HEK293T (cell line): Measurements from ENCODE around the gene KCNK7.

Experiments
- CTCF ChIA-PET: fragments of 350-600 bp; formaldehyde crosslinking; extraction: SDS; loops from one replicate; lab custom pipeline; 2021; ENCODE audit warnings: antibody characterized with exemption, inconsistent platforms; lab: Yijun Ruan, JAX
- POLR2A ChIA-PET: fragments of 350-600 bp; formaldehyde crosslinking; extraction: SDS; loops from one replicate; lab custom pipeline; 2020; ENCODE audit warnings: antibody characterized with exemption, inconsistent platforms; lab: Yijun Ruan, JAX
- DNase-seq: peaks from one replicate; pipeline ENCODE4 v3.0.0; 2012; ENCODE audit warnings: mixed read lengths; ENCODE audit errors: extremely low spot score
- ARNT ChIP-seq: fragments of 450-650 bp; IDR thresholded peaks from 2 replicates; pipeline ENCODE4 v1.6.1; 2017; ENCODE audit warnings: mild to moderate bottlenecking
- BHLHE40 ChIP-seq: fragments of 450-650 bp; IDR thresholded peaks from 2 replicates; pipeline ENCODE4 v1.6.1; 2016; ENCODE audit warnings: mild to moderate bottlenecking, moderate library complexity, borderline replicate concordance
- CTBP1 ChIP-seq: fragments of 450-650 bp; IDR thresholded peaks from 2 replicates; pipeline ENCODE4 v1.6.1; 2016; ENCODE audit warnings: borderline replicate concordance
- ELF4 ChIP-seq: fragments of 450-650 bp; IDR thresholded peaks from 2 replicates; pipeline ENCODE4 v1.6.1; 2017; ENCODE audit warnings: antibody characterized with exemption
- FOXA1 ChIP-seq: fragments of 450-650 bp; IDR thresholded peaks from 2 replicates; pipeline ENCODE4 v1.6.1; 2016; ENCODE audit warnings: mild to moderate bottlenecking
- FOXK2 ChIP-seq: fragments of 450-650 bp; IDR thresholded peaks from 2 replicates; pipeline ENCODE4 v1.6.1; 2016; ENCODE audit warnings: mild to moderate bottlenecking
- FOXM1 ChIP-seq: fragments of 450-650 bp; IDR thresholded peaks from 2 replicates; pipeline ENCODE4 v1.6.1; 2017; ENCODE audit warnings: mild to moderate bottlenecking, borderline replicate concordance
- HDGF ChIP-seq: fragments of 450-650 bp; IDR thresholded peaks from 2 replicates; pipeline ENCODE4 v1.6.1; 2017; ENCODE audit warnings: antibody characterized with exemption, borderline replicate concordance
- L3MBTL2 ChIP-seq: fragments of 450-650 bp; conservative IDR thresholded peaks from 2 replicates; pipeline ENCODE4 v1.6.1; 2016; ENCODE audit warnings: mild to moderate bottlenecking
- LEF1 ChIP-seq: fragments of 450-650 bp; IDR thresholded peaks from 2 replicates; pipeline ENCODE4 v1.6.1; 2017; ENCODE audit warnings: mild to moderate bottlenecking, borderline replicate concordance
- NFRKB ChIP-seq: fragments of 450-650 bp; IDR thresholded peaks from 2 replicates; pipeline ENCODE4 v1.6.1; 2016; ENCODE audit warnings: mild to moderate bottlenecking, moderate library complexity
- PKNOX1 ChIP-seq: fragments of 450-650 bp; IDR thresholded peaks from 2 replicates; pipeline ENCODE4 v1.6.1; 2016
- SP1 ChIP-seq: fragments of 450-650 bp; IDR thresholded peaks from 2 replicates; pipeline ENCODE4 v1.6.1; 2017
- SUZ12 ChIP-seq: fragments of 450-650 bp; IDR thresholded peaks from 2 replicates; pipeline ENCODE4 v1.6.1; 2016; ENCODE audit warnings: mild to moderate bottlenecking
- TARDBP ChIP-seq: fragments of 450-650 bp; IDR thresholded peaks from 2 replicates; pipeline ENCODE4 v1.6.1; 2016
- ZNF384 ChIP-seq: fragments of 450-650 bp; IDR thresholded peaks from 2 replicates; pipeline ENCODE4 v1.6.1; 2016

Gene KCNK7

GRCh38 chr11:65556470-65557279 is 38.9 kb downstream of the KCNK7 start:
- TF ChIP-seq PKNOX1, result no peak
- TF ChIP-seq HDGF, result no peak
- TF ChIP-seq LEF1, result no peak
- no peak for TF ChIP-seq SP1
- no peak for TF ChIP-seq CTBP1
- TF ChIP-seq NFRKB, result no peak
- no peak for TF ChIP-seq BHLHE40
- TF ChIP-seq ELF4, result no peak
- TF ChIP-seq ZNF384, result no peak
- TF ChIP-seq FOXM1, result no peak
- no peak for TF ChIP-seq FOXK2
- TF ChIP-seq SUZ12, result no peak
- no peak for TF ChIP-seq TARDBP
- TF ChIP-seq ARNT, result no peak
- no peak for TF ChIP-seq FOXA1
- TF ChIP-seq L3MBTL2, result no peak
- no peak for DNase-seq
- ChIA-PET CTCF (interaction anchor here (0.6 to 0.9 kb wide), 2 partner anchors 37 to 807 kb away, joined by 4 to 5 read pairs; no protein-coding TSS in a partner anchor), POLR2A (interaction anchor here (0.9 to 1.4 kb wide), 4 partner anchors 14 to 134 kb away, joined by 3 to 8 read pairs (median 4); partner anchors contain the start of genes NEAT1, SCYL1 and ZNRD2)

- TF ChIP-seq NFRKB (no peak), FOXM1 (no peak), CTBP1 (no peak), HDGF (no peak), ELF4 (no peak), PKNOX1 (no peak), BHLHE40 (no peak), L3MBTL2 (no peak), ARNT (no peak), SP1 (no peak), ZNF384 (no peak), LEF1 (no peak), FOXK2 (no peak), TARDBP (no peak), SUZ12 (no peak), FOXA1 (no peak)
- DNase-seq, result no peak
- ChIA-PET POLR2A (interaction anchor here (1.4 kb wide), 1 partner anchor 14 kb away, joined by 6 read pairs; the partner anchor contains the start of gene ZNRD2), CTCF (interaction anchor here (0.8 kb wide), 1 partner anchor 15 kb away, joined by 4 read pairs; no protein-coding TSS in a partner anchor)
Observed at GRCh38 chr11:65555693-65556231, 39.8 kb downstream of the KCNK7 start.

- TF ChIP-seq PKNOX1, result no peak
- no peak for DNase-seq
- POLR2A ChIA-PET, result interaction anchor here (1.4 kb wide), 1 partner anchor 15 kb away, joined by 6 read pairs; the partner anchor contains the start of gene ZNRD2
- CTCF ChIA-PET, result interaction anchor here (0.8 kb wide), 1 partner anchor 14 kb away, joined by 4 read pairs; no protein-coding TSS in a partner anchor
Observed at GRCh38 chr11:65554842-65555430, 40.7 kb downstream of the KCNK7 start.

- DNase-seq, result no peak
- ChIA-PET CTCF (interaction anchor here (3.7 kb wide), 1 partner anchor 13 kb away, joined by 19 read pairs; no protein-coding TSS in a partner anchor), POLR2A (interaction anchor here (1.4 kb wide), 1 partner anchor 16 kb away, joined by 6 read pairs; the partner anchor contains the start of gene ZNRD2)
- TF ChIP-seq TARDBP (no peak), FOXK2 (no peak), PKNOX1 (no peak), HDGF (no peak), FOXM1 (no peak), LEF1 (no peak), L3MBTL2 (no peak)
Observed at GRCh38 chr11:65554057-65554818, 41.4 kb downstream of the KCNK7 start.
